HepG2 (cell line): ENCODE data around the gene MARVELD3. TPM values are rescaled to one million over a fixed set of nuclear protein-coding genes. Genes with fewer than 3 reads are reported as not detected.
A peak's percentile ranks its signal among the peaks of the same experiment; 100 is the strongest.

Source experiments
- ADNP ChIP-seq: sonication (generic); formaldehyde crosslinking; IDR thresholded peaks from 2 replicates; pipeline ENCODE4 v1.4.0; 2020; ENCODE audit warnings: missing genetic modification reagents
- AGO2 ChIP-seq: fragments of 200-400 bp; formaldehyde crosslinking; optimal IDR thresholded peaks from 2 replicates; pipeline ENCODE3; 2017; ENCODE audit warnings: mild to moderate bottlenecking, low read depth, low read length, moderate library complexity
- FOXJ3 ChIP-seq: sonication (generic); formaldehyde crosslinking; IDR thresholded peaks from 2 replicates; pipeline ENCODE4 v1.4.0; 2020; ENCODE audit warnings: missing genetic modification reagents, mild to moderate bottlenecking, borderline replicate concordance
- GATAD2A ChIP-seq: IDR thresholded peaks from 2 replicates; pipeline ENCODE4 v1.6.1; 2016
- HDAC1 ChIP-seq: sonication (generic); formaldehyde crosslinking; IDR thresholded peaks from 2 replicates; pipeline ENCODE4 v1.5.1; 2020; ENCODE audit warnings: mild to moderate bottlenecking, missing genetic modification reagents
- HDAC6 ChIP-seq: fragments of 200-600 bp; sonication (generic); IDR thresholded peaks from 2 replicates; pipeline ENCODE4 v1.7.0; 2017; ENCODE audit warnings: mild to moderate bottlenecking, antibody characterized with exemption, low read length, low read depth
- NRL ChIP-seq: sonication (generic); formaldehyde crosslinking; IDR thresholded peaks from 2 replicates; pipeline ENCODE4 v1.5.0; 2020; ENCODE audit warnings: missing genetic modification reagents, mild to moderate bottlenecking, moderate library complexity, borderline replicate concordance
- ONECUT2 ChIP-seq: sonication (generic); formaldehyde crosslinking; IDR thresholded peaks from 2 replicates; pipeline ENCODE4 v1.4.0; 2020; ENCODE audit warnings: missing genetic modification reagents
- RBM39 ChIP-seq: fragments of 200-400 bp; formaldehyde crosslinking; IDR thresholded peaks from one replicate; pipeline ENCODE4 v1.6.1; 2018; ENCODE audit warnings: antibody characterized with exemption, mild to moderate bottlenecking, low read depth, low read length; ENCODE audit not compliant: poor library complexity, severe bottlenecking
- REXO4 ChIP-seq: sonication (generic); formaldehyde crosslinking; IDR thresholded peaks from 2 replicates; pipeline ENCODE4 v1.8.0; 2022; ENCODE audit warnings: missing genetic modification reagents, mild to moderate bottlenecking, borderline replicate concordance
- SAP130 ChIP-seq: IDR thresholded peaks from 2 replicates; pipeline ENCODE4 v1.6.1; 2016; ENCODE audit warnings: low read depth
- SKI ChIP-seq: fragments of 450-650 bp; IDR thresholded peaks from one replicate; pipeline ENCODE4 v1.6.1; 2018; ENCODE audit warnings: mild to moderate bottlenecking; ENCODE audit not compliant: partially characterized antibody
- ZFY ChIP-seq: sonication (generic); formaldehyde crosslinking; IDR thresholded peaks from 2 replicates; pipeline ENCODE4 v1.4.0; 2020; ENCODE audit warnings: missing genetic modification reagents
- ZMYM2 ChIP-seq: sonication (generic); formaldehyde crosslinking; IDR thresholded peaks from 2 replicates; pipeline ENCODE4 v1.8.0; 2022; ENCODE audit warnings: mild to moderate bottlenecking, missing genetic modification reagents
- ZNF234 ChIP-seq: sonication (generic); formaldehyde crosslinking; conservative IDR thresholded peaks from 2 replicates; pipeline ENCODE4 v1.5.1; 2020; ENCODE audit warnings: mild to moderate bottlenecking, missing genetic modification reagents
- ZNF816 ChIP-seq: sonication (generic); formaldehyde crosslinking; IDR thresholded peaks from 2 replicates; pipeline ENCODE4 v1.8.0; 2022; ENCODE audit warnings: missing genetic modification reagents, mild to moderate bottlenecking, borderline replicate concordance
- polyA plus RNA-seq, 8 experiments: library from polyadenylated mRNA; depleted of rRNA in 3 of 8; stranded (reverse) in 7 of 8; unstranded in 1 of 8; fragments of >200 nt; fragmentation: Illumina TruSeq in 4 of 8; extraction: Trizol in 4 of 8; gene quantifications; 2 replicates each; pipeline versions ENCODE4 v1.2.1 to v1.2.3, GENCODE V29; 2011 to 2016; ENCODE audit warnings: low read depth in 4 of 8, missing spikeins in 1 of 8, mixed read lengths in 1 of 8; ENCODE audit not compliant: insufficient read depth in 1 of 8
- total RNA-seq, 5 experiments: library from RNA; depleted of rRNA; stranded (reverse); fragments of >200 nt; fragmentation: Illumina TruSeq; extraction: Trizol; gene quantifications; 2 replicates each; pipeline ENCODE4 v1.2.3, GENCODE V29; 2016; ENCODE audit warnings: low read depth in 1 of 5
- TF ChIP-seq, protein P1 (sequence below): sonication (generic); formaldehyde crosslinking; conservative IDR thresholded peaks from 2 replicates; pipeline ENCODE4 v1.8.0; 2022; ENCODE audit warnings: missing genetic modification reagents
- TF ChIP-seq, protein P2 (sequence below): sonication (generic); formaldehyde crosslinking; conservative IDR thresholded peaks from 2 replicates; pipeline ENCODE4 v1.4.0; 2020; ENCODE audit warnings: missing genetic modification reagents
- TF ChIP-seq, protein P3 (sequence below): sonication (generic); formaldehyde crosslinking; IDR thresholded peaks from 2 replicates; pipeline ENCODE4 v1.5.0; 2020; ENCODE audit warnings: mild to moderate bottlenecking, missing genetic modification reagents
- TF ChIP-seq, protein P4 (sequence below): sonication (generic); formaldehyde crosslinking; IDR thresholded peaks from 2 replicates; pipeline ENCODE4 v1.4.0; 2020; ENCODE audit warnings: missing genetic modification reagents
- TF ChIP-seq, protein P5 (sequence below): sonication (generic); formaldehyde crosslinking; IDR thresholded peaks from 2 replicates; pipeline ENCODE4 v1.8.0; 2022; ENCODE audit warnings: missing genetic modification reagents, mild to moderate bottlenecking, borderline replicate concordance

The MARVELD3 gene
- total and polyA plus RNA-seq, 2 of the 13 experiments (the other 11 are each of a cell fraction or from before 2014, with no cell fraction given) = 4.8 to 5.6 TPM

DNA sequence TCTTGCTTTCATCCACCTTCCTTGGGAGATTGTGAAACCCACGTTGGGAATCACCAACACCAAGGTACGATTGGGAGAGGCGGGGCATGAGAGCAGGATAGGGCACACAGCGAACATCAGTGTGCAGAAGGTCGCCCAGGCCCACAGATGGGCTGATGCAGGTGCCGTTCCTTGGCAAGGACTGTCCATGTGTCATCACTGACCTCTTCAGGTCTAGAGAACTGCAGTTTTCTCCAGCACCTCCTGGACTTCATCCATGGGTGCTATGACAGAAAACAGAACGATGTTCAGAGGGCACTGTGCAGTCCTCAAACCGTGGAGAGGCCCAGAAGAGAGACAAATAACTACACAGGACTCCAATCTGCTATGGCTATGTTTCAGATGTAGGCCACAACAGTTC lies 25.2 kb upstream of the MARVELD3 start (continued):
- TF ChIP-seq, protein P1, sequence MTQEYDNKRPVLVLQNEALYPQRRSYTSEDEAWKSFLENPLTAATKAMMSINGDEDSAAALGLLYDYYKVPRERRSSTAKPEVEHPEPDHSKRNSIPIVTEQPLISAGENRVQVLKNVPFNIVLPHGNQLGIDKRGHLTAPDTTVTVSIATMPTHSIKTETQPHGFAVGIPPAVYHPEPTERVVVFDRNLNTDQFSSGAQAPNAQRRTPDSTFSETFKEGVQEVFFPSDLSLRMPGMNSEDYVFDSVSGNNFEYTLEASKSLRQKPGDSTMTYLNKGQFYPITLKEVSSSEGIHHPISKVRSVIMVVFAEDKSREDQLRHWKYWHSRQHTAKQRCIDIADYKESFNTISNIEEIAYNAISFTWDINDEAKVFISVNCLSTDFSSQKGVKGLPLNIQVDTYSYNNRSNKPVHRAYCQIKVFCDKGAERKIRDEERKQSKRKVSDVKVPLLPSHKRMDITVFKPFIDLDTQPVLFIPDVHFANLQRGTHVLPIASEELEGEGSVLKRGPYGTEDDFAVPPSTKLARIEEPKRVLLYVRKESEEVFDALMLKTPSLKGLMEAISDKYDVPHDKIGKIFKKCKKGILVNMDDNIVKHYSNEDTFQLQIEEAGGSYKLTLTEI (CRISPR knock-in tag) = no peak
- TF ChIP-seq, protein P2, sequence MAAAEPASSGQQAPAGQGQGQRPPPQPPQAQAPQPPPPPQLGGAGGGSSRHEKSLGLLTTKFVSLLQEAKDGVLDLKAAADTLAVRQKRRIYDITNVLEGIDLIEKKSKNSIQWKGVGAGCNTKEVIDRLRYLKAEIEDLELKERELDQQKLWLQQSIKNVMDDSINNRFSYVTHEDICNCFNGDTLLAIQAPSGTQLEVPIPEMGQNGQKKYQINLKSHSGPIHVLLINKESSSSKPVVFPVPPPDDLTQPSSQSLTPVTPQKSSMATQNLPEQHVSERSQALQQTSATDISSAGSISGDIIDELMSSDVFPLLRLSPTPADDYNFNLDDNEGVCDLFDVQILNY (CRISPR knock-in tag) = no peak
- TF ChIP-seq REXO4 (no peak), RBM39 (no peak), ONECUT2 (CRISPR knock-in tag) (no peak), ADNP (CRISPR knock-in tag) (no peak), GATAD2A (CRISPR knock-in tag) (peak; percentile 52; the same call in 1 of the 2 replicates), ZNF816 (no peak), FOXJ3 (CRISPR knock-in tag) (no peak), NRL (no peak), SAP130 (peak; percentile 50; the same call in 1 of the 2 replicates), ZFY (CRISPR knock-in tag) (peak; percentile 35; the same call in 1 of the 2 replicates), AGO2 (no peak), HDAC1 (no peak), ZNF234 (CRISPR knock-in tag) (no peak), SKI (no peak), HDAC6 (no peak), ZMYM2 (CRISPR knock-in tag) (no peak)
- TF ChIP-seq, protein P3, sequence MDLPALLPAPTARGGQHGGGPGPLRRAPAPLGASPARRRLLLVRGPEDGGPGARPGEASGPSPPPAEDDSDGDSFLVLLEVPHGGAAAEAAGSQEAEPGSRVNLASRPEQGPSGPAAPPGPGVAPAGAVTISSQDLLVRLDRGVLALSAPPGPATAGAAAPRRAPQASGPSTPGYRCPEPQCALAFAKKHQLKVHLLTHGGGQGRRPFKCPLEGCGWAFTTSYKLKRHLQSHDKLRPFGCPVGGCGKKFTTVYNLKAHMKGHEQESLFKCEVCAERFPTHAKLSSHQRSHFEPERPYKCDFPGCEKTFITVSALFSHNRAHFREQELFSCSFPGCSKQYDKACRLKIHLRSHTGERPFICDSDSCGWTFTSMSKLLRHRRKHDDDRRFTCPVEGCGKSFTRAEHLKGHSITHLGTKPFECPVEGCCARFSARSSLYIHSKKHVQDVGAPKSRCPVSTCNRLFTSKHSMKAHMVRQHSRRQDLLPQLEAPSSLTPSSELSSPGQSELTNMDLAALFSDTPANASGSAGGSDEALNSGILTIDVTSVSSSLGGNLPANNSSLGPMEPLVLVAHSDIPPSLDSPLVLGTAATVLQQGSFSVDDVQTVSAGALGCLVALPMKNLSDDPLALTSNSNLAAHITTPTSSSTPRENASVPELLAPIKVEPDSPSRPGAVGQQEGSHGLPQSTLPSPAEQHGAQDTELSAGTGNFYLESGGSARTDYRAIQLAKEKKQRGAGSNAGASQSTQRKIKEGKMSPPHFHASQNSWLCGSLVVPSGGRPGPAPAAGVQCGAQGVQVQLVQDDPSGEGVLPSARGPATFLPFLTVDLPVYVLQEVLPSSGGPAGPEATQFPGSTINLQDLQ (CRISPR knock-in tag) = no peak
- TF ChIP-seq, protein P4, sequence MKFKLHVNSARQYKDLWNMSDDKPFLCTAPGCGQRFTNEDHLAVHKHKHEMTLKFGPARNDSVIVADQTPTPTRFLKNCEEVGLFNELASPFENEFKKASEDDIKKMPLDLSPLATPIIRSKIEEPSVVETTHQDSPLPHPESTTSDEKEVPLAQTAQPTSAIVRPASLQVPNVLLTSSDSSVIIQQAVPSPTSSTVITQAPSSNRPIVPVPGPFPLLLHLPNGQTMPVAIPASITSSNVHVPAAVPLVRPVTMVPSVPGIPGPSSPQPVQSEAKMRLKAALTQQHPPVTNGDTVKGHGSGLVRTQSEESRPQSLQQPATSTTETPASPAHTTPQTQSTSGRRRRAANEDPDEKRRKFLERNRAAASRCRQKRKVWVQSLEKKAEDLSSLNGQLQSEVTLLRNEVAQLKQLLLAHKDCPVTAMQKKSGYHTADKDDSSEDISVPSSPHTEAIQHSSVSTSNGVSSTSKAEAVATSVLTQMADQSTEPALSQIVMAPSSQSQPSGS = no peak
- TF ChIP-seq, protein P5, sequence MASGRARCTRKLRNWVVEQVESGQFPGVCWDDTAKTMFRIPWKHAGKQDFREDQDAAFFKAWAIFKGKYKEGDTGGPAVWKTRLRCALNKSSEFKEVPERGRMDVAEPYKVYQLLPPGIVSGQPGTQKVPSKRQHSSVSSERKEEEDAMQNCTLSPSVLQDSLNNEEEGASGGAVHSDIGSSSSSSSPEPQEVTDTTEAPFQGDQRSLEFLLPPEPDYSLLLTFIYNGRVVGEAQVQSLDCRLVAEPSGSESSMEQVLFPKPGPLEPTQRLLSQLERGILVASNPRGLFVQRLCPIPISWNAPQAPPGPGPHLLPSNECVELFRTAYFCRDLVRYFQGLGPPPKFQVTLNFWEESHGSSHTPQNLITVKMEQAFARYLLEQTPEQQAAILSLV (CRISPR knock-in tag) = peak; percentile 50; the same call in 1 of the 2 replicates
